ENCODE results near the gene ISG20L2.
"Not testable (repeated sequence)": the region's sequence is repeated elsewhere in the genome, so short reads cannot be mapped to it uniquely, and the experiment has no call there.

The ISG20L2 gene

GRCh38 chr1:156728599-156729462 is at the start of gene ISG20L2:
Gene ISG20L2 (minus strand): TSS chr1:156728766. CDS start chr1:156727652, 1,114 bp downstream.
- DNase-seq, result peak; percentile 96

DNA sequence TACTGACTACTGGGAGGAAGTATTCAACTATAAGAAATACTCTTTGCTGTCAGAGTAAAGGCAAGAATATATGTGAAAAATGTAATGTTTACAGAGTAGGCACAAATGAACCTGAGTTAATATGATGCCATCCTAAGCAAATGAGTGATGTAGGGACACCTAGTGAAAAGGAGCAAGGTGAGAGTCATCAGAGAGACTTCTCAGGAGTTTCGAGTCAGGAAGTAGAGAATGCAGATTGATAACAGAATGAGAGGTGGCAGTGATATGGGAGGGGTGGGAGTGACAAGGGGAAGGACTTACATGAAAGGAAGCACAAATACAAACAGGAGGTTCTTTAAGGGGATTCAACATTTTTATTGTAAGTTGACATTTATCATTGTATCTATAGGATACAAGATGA is 49.0 kb upstream of the ISG20L2 start:
- DNase-seq, result no peak

GRCh38 chr1:156776942-156777341 is 48.4 kb upstream of the ISG20L2 start:
- DNase-seq, result no peak

DNA sequence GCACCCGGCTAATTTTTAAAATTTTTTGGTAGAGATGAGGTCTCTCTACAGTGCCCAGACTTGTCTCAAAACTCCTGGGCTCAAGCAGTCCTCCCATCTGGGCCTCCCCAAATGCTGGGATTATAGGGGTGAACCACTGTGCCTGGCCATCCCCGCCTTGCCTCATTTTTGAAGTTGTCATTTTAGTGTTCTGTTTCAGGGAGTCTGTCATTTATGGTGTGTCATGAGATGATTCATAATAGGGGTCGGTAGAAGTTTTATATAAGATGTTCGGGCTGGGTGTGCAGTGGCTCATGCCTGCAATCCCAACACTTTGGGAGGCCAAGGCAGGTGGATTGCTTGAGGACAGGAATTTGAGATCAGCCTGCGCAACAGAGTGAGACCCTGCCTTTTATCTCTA is 47.2 kb upstream of the ISG20L2 start:
- DNase-seq, result no peak

DNA sequence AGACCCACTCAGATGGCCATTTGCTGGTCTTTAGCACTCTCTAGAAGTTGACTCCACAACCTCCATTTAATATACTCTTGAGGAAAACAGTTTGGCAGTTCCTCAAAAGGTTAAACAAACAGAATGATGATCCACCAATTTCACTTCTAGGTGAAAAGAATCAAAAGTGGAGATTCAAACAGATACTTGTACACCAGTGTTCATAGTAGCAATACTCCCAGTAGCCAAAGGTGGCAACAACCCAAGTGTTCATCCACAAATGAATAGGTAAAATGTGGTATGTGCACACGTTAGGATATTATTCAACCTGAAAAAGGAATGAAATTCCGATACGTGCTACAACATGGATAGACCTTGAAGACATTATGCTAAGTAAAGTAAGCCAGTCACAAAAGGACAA is 45.0 kb upstream of the ISG20L2 start:
- DNase-seq, result no peak

DNA sequence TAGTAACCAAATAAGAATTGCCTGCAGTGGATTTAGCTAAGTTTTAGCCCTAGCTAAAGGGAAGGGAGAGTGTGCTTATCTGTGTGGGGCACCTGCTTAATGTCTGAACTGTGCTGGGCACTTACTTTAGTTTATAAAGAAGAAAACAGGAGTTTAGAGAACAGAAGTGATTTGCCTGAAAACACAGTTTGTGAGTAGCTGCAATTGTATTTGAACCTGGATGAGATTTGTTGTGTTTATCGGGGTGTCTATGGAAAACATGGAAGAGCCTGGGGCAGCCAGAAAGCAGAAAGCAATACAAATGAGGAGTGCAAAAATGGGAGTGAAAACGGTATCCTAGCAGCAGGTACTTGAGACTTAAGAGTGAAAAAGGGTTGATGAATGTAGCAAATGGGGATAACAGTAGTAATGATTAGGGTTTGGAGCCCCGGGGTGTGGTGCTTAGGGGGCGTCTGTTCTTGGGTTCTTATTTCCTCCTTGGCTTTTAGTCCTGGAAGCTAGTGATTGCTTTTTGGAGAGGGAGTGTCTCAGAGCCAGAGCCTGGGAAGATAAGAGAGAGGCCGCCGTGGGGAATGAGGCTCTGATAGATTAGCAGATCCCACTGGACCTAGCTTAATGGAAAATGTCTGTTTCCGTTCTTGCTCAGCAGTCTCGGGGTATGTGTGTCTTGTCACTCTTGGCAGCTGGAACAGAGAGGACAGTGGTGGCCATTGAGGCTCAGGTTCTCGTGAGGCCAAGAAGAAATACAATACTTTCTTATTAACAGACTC is 44.3 kb upstream of the ISG20L2 start:
- DNase-seq, result no peak

- DNase-seq, result no peak
Observed at GRCh38 chr1:156772222-156772621, 43.7 kb upstream of the ISG20L2 start.

DNA sequence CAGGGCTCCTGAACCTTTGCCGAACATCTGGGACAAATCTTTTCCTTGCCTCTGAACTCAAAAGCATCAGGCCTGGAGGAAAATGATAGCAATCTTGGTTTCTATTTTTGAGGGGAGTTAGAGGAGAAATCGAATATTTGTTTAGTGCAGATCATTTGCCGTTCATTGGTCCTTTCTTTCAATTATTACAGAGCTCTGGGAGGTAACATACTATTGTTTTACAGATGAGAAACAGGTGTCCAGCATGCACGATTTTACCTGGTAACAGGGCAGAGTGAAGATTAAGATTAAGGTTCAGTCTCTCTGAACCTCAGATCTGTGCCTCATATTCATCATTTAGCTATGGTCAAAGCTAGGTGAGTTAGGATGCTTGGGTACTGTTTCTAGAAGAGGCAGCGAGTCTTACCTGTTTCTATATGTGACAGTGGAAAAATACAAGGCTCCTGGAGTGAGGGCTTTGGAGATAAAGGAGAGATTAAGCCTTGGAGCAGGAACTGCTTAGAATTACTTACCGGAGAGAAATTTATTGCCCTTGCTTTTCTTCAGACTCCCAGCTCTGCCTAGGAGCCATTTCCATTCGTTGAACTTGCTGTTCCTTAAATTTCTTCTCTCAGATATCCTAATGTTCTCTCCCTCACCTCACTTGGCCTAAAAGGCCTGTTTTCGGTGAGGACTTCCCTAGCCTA is 40.2 kb upstream of the ISG20L2 start:
- no peak for DNase-seq

GRCh38 chr1:156767879-156768604 is 39.5 kb upstream of the ISG20L2 start:
- DNase-seq, result no peak

DNA sequence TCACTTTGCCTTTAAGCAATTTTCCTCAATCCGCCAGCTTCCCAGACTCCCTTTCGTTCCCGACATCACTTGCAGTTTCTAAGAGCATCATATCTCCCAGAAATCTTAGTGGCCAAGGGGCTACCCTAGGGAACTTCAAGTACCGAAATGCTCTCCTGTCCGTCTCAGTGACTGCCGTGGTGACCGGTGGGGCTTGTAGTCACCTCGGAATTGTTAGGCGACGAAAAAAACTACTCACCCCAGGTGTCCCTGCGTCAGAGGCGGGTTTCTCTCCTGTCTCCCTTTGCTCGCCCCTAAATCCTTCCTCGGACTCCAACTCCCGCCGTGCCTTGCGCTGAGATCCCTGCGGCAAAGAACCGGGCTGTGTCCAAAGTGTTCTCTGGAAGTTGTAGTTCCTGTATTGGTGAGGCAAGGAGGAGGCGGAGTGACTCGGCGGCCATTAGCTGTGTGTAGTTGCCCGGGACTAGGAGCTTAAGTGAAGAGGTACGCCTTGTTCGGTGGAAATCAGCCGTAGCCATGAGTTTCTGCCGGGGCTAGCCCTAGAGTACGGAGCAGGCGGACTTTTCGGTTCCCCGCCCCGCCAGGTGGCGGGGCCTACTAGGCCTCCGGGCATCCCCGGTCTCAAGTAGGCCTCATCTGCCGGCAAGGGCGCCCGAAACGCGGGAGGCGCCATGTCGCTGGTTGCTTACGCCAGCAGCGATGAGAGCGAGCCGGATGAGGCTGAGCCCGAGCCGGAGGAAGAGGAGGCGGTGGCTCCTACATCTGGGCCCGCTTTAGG is 38.7 kb upstream of the ISG20L2 start, which contains the start of gene PRCC:
TSS of gene PRCC (plus strand) at position 435 of the 778 bp plus-strand sequence. CDS start at position 672, 237 bp downstream.
- peak; percentile 98 for DNase-seq

DNA sequence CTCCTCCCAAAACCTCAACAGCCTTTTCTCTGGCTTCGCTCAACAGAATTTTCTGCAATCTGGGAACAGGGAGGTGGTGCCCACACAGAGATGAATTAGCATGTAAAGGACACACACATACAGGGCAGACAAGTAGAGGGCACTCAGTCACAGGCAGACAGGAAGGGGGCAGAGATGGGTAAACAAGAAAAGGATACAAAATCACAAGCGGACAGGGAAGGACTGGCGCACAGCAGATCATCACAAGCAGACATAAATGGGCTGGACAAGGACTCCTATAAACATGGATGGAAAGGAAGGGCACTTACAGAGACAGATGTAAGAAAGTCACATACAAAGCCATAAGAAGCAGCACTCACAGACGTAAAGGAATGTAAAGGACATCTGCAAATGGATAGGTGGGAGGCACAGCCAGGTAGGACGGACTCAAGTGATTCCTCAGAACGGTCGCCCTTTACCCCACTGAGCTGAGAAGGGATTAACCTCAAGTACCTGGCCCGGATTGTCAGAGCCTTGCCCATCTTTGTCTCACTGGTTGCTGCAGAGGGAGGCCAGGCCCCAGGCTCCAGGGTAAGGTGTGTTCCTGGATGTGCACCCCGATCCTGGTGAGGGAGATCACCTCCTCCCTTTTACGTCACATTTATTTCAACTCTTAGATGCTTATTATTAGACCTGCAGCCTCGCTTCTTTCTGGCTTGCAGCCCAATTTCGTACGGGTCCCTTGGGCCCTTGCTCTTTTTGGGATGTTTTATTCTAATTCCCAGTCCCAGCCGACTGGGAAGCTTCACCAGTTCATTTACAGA is 37.9 kb upstream of the ISG20L2 start:
- no peak for DNase-seq

DNA sequence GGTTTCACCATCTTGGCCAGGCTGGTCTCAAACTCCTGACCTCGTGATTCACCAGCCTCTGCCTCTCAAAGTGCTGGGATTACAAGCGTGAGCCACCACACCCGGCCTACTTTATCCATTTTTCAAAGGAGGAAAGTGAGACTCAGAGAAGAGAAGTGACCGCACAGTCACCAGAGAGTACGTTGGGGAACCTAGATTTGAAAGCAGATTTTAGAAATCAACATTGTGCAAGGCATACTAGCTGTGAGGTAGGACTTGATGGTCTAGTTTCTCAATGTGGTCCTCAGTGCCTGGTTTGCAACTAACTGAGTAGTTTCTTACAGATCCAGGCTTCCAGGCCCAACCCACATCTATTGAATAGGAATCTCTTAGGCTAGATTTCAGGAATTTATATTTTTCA is 37.1 kb upstream of the ISG20L2 start:
- DNase-seq, result no peak

DNA sequence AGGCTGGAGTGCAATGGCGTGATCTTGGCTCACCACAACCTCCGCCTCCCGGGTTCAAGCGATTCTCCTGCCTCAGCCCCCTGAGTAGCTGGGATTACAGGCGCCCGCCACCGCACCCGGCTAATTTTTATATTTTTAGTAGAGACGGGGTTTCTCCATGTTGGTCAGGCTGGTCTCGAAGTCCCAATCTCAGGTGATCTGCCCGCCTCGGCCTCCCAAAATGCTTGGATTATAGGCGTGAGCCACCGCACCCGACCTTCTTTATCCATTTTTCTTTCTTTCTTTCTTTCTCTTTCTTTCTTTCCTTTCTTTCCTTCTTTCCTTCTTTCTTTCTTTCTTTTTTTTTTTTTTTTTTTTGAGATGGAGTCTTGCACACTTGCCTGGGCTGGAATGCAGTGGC is 36.6 kb upstream of the ISG20L2 start:
- not testable (repeated sequence) for DNase-seq

DNA sequence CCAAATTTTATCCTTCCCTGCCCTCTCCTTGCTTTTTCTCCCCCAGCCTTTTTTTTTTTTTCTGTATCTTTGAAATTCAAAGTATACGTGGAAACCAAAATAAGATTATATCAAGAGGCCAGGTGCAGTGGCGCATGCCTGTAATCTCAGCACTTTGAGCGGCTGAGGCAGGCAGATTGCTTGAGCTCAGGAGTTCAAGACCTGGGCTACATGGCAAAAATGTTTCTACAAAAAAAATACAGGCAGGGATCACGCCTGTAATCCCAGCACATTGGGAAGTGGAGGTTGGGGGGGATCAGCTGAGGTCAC is 32.2 kb upstream of the ISG20L2 start:
- DNase-seq, result no peak

DNA sequence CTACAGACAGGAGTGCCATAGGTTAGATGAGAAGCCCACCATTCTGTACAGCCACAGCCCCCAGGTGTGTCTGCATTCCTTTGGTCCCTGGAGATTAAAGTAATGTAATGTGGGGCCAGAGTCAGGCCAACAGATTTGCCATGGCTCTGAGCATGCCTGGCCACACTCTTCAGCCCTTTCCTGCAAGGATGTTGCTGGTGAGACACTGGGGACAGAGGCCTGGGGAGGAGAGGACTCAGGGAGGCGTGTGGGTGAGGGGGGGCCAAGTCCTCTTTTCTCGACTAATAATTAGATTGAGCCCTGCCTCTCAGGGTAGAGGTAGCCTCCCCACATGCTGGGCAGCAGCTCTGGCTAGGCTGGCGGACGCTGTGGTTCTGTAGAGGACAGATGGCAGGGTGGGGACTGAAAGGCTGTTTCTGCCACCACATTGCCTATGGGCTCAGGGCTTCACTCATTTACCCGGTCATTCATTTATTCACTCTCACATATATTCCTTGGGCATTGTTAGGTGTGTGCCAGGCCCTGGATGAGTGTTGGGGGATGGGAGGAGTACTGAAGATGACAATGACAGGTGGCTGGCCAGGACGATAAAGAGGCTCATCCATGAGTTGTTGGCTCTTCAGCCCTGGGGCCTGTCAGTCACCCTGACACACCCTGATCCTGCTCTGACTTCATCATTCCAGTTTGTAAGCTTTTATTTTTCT is 31.7 kb upstream of the ISG20L2 start:
- no peak for DNase-seq

GRCh38 chr1:156757572-156758253 is 29.1 kb upstream of the ISG20L2 start:
- DNase-seq, result not testable (repeated sequence)

DNA sequence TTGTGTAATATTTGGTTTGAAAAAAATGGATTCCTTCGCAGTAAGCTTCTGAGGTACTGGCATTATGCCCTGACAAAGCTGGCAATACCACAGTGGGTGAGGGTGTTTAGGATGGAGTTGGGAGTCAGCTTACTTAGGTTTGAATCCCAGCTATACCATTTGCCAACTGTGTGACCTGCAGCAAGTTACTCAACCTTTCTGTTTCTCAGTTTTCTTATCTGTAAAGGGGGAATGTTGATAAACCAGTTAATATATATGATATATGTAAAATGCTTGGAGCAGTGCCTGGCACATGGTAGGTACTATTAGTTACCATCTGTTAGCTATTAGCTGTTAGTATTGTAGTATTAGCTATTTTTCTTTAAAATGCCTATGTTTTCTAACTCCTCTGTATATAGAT is 27.8 kb upstream of the ISG20L2 start:
- DNase-seq, result no peak

- DNase-seq, result no peak
Observed at GRCh38 chr1:156755527-156755950, 27.0 kb upstream of the ISG20L2 start.

- DNase-seq, result no peak
Observed at GRCh38 chr1:156754219-156754618, 25.7 kb upstream of the ISG20L2 start.
